ENCODE data around the gene ICAM1. TPM values are rescaled to one million over a fixed set of nuclear protein-coding genes. Genes with fewer than 3 reads are reported as not detected.

The ICAM1 gene
- total RNA-seq, 1 donor from 2014 or later, result 19.0 TPM

GRCh38 chr19:10318807-10319682 is 48.1 kb downstream of the ICAM1 start:
- no peaks in the 10 kb centered on the region for H3K27me3 Mint-ChIP-seq (ENCODE audit: low read depth)
- H3K4me1 Mint-ChIP-seq (ENCODE audit: low read depth), result peaks cover 15% of the 10 kb centered on the region

DNA sequence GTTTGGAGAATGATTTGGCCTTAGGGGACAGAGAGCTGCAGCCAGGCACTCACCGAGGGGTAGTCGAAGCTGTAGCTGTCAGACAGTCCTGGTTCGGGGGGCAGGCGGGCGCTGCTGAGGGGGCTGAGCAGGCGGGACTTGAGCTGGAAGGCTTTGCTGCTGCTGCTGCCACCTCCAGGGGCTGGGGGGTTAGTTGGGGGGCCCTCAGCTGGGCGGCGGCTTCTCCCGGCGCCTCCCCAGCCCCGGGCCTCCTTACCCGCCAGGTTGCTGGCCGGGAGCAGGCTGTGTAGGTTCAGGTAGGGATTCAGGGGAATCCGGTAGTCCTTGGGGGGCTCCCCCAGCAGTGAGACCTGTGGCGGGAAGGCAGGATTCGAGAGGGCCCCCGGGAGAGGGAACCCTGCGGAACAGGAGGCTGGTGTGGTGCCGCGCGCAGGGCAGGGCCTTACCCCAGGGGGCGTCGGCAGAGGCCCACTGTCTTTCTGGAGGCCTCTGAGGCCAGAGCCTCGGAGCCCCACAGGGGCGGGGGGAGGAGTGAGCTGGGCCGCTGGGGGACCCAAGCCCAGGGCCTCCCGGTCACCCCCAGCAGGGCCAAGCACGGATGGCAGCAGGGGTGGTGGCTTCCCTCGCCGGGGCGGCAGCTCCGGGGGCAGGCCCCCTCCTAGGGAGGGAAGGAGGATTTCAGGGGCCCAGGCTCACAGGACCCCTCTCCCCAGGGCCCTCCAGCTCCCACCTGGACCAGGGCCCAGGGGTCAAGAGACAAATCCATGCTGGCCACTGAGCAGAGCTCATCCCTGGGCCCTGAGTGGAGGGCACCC is 49.9 kb downstream of the ICAM1 start:
- no peak for TF ChIP-seq CTCF (IDR thresholded peaks at IDR 0.05)
- no peak overlapping the region for H3K4me3 Mint-ChIP-seq (ENCODE audit: unreplicated experiment)
- no peaks in the 10 kb centered on the region for H3K27me3 Mint-ChIP-seq (ENCODE audit: low read depth)
- no peak for DNase-seq (ENCODE audit: low spot score)
- no peaks in the 10 kb centered on the region for H3K9me3 Mint-ChIP-seq (ENCODE audit: low read depth)
- peaks cover 12% of the 10 kb centered on the region for H3K36me3 Mint-ChIP-seq (ENCODE audit: low read depth)
- H3K27ac Mint-ChIP-seq (ENCODE audit: unreplicated experiment), result no peak overlapping the region
- peaks cover 3% of the 10 kb centered on the region for H3K4me1 Mint-ChIP-seq (ENCODE audit: low read depth)

More at GRCh38 chr19:10318807-10319682, 48.1 kb downstream of the ICAM1 start:
- Mint-ChIP-seq H3K27ac (ENCODE audit: unreplicated experiment) (no peak overlapping the region), H3K9me3 (ENCODE audit: low read depth) (no peaks in the 10 kb centered on the region), H3K4me3 (ENCODE audit: unreplicated experiment) (no peak overlapping the region), H3K36me3 (ENCODE audit: low read depth) (peaks cover 11% of the 10 kb centered on the region)
- no peak for DNase-seq (ENCODE audit: low spot score)
- no peak for TF ChIP-seq CTCF (IDR thresholded peaks at IDR 0.05)

DNA sequence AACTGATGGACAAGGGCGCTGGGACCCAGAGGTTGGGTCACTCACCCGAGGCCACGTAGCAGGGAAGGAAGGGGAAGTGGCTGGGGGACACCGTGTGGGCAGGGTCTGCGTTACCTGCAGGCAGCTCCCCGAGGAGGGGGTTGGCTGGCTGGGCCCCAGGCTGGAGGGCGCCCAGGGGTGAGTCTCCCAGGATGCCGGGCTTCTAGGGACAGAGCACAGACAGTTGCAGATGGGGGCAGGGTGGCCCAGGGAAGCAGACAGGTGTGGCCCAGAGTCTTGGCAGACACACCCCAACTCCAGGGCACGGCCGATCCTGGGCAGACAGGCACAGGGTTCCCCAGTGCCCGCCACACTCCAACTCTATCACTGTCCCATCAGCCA is 50.5 kb downstream of the ICAM1 start:
- H3K9me3 Mint-ChIP-seq (ENCODE audit: low read depth), result no peaks in the 10 kb centered on the region
- H3K4me3 Mint-ChIP-seq (ENCODE audit: unreplicated experiment), result no peak overlapping the region
- H3K27ac Mint-ChIP-seq (ENCODE audit: unreplicated experiment), result no peak overlapping the region
- H3K27me3 Mint-ChIP-seq (ENCODE audit: low read depth), result no peaks in the 10 kb centered on the region
- no peak for DNase-seq (ENCODE audit: low spot score)
- peaks cover 12% of the 10 kb centered on the region for H3K36me3 Mint-ChIP-seq (ENCODE audit: low read depth)
- H3K4me1 Mint-ChIP-seq (ENCODE audit: low read depth), result no peaks in the 10 kb centered on the region
- TF ChIP-seq CTCF (IDR thresholded peaks at IDR 0.05), result no peak

- TF ChIP-seq CTCF (IDR thresholded peaks at IDR 0.05), result no peak
- no peaks in the 10 kb centered on the region for H3K4me1 Mint-ChIP-seq (ENCODE audit: low read depth)
- H3K27me3 Mint-ChIP-seq (ENCODE audit: low read depth), result no peaks in the 10 kb centered on the region
- H3K36me3 Mint-ChIP-seq (ENCODE audit: low read depth), result peaks cover 12% of the 10 kb centered on the region
- peak overlapping the region; percentile 8 for H3K27ac Mint-ChIP-seq (ENCODE audit: unreplicated experiment)
- DNase-seq (ENCODE audit: low spot score), result no peak
- no peak overlapping the region for H3K4me3 Mint-ChIP-seq (ENCODE audit: unreplicated experiment)
- no peaks in the 10 kb centered on the region for H3K9me3 Mint-ChIP-seq (ENCODE audit: low read depth)
Observed at GRCh38 chr19:10321874-10322835, 51.2 kb downstream of the ICAM1 start.

Measured in chondrocyte (in vitro differentiated cells).